CD4-positive, alpha-beta T cell (primary cell): ENCODE measurements around the gene GRIA1. TPM values are rescaled to one million over a fixed set of nuclear protein-coding genes. Genes with fewer than 3 reads are reported as not detected.

Experiments
- ATAC-seq: fragments of 200-7000 bp; cut with Tn5 transposase; one replicate; pipeline ENCODE4 v1.10.0; 2022; ENCODE audit warnings: mild to moderate bottlenecking; ENCODE audit not compliant: poor library complexity
- CTCF ChIA-PET: fragments of 350-600 bp; sonication (Branson Sonifier 250); formaldehyde crosslinking; loops from one replicate; lab custom pipeline; 2021; ENCODE audit warnings: antibody characterized with exemption, inconsistent platforms; lab: Charles Lee
- POLR2A ChIA-PET: fragments of 350-600 bp; sonication (Branson Sonifier 250); formaldehyde crosslinking; loops from one replicate; lab custom pipeline; 2021; ENCODE audit warnings: antibody characterized with exemption, inconsistent platforms; lab: Charles Lee
- DNase-seq, 14 experiments: peaks; one replicate each; pipeline ENCODE4 v3.0.0-alpha.2; 2013 to 2020; ENCODE audit warnings: mixed read lengths in 2 of 14
- H3K27ac ChIP-seq, 2 donors: one replicate each; pipeline versions ENCODE4 v1.5.1 to v1.7.0; 2013; ENCODE audit warnings: low read length in 2 of 2, low read depth in 1 of 2, mild to moderate bottlenecking in 1 of 2
- H3K27me3 ChIP-seq, 2 experiments: 1 replicate in 1 of 2; 2 replicates in 1 of 2; pipeline versions ENCODE4 v1.6.1 to v1.7.0; 2013; ENCODE audit warnings: low read length in 2 of 2, control low read depth in 1 of 2, mild to moderate bottlenecking in 1 of 2, moderate library complexity in 1 of 2; ENCODE audit not compliant: insufficient read depth in 2 of 2, control insufficient read depth in 1 of 2
- H3K36me3 ChIP-seq: one replicate; pipeline ENCODE4 v1.6.1; 2013; ENCODE audit warnings: low read length, control low read depth; ENCODE audit not compliant: insufficient read depth
- H3K4me1 ChIP-seq: one replicate; pipeline ENCODE4 v1.6.1; 2013; ENCODE audit warnings: low read length, control low read depth; ENCODE audit not compliant: insufficient read depth
- H3K4me3 ChIP-seq: one replicate; pipeline ENCODE4 v1.5.1; 2013; ENCODE audit warnings: mild to moderate bottlenecking, low read length, moderate library complexity
- H3K9me3 ChIP-seq, 2 experiments: 1 replicate in 1 of 2; 2 replicates in 1 of 2; pipeline versions ENCODE4 v1.6.1 to v1.7.0; 2013; ENCODE audit warnings: low read length in 2 of 2, mild to moderate bottlenecking in 2 of 2, control low read depth in 1 of 2, moderate library complexity in 1 of 2; ENCODE audit not compliant: control insufficient read depth in 1 of 2, insufficient read depth in 1 of 2
- H3K27ac Mint-ChIP-seq: one replicate; pipeline ENCODE4 v1.8.0; 2020; ENCODE audit warnings: mixed read lengths
- H3K27me3 Mint-ChIP-seq: one replicate; pipeline ENCODE4 v1.8.0; 2021; ENCODE audit warnings: mixed read lengths
- H3K36me3 Mint-ChIP-seq: one replicate; pipeline ENCODE4 v1.8.0; 2021; ENCODE audit warnings: low read depth, mixed read lengths
- H3K4me1 Mint-ChIP-seq: one replicate; pipeline ENCODE4 v1.8.0; 2021; ENCODE audit warnings: low read depth, mixed read lengths
- H3K4me3 Mint-ChIP-seq: one replicate; pipeline ENCODE4 v1.8.0; 2020; ENCODE audit warnings: mild to moderate bottlenecking, mixed read lengths
- H3K9me3 Mint-ChIP-seq: one replicate; pipeline ENCODE4 v1.8.0; 2020; ENCODE audit warnings: mixed read lengths
- intact Hi-C, 2 experiments: fragments of 100-400 bp; cut with DNase I in 1 of 2; cut with micrococcal nuclease in 1 of 2; formaldehyde crosslinking; loops; one replicate each; pipeline versions ENCODE4 v1.15.1 to v1.9.0; 2023 to 2025; cut with DNase I, micrococcal nuclease
- total RNA-seq, 174 experiments: library from RNA in 2 of 174; stranded (reverse) in 2 of 174; gene quantifications; one replicate each; pipeline ENCODE4 v1.2.3 and lab custom pipeline; 2021 to 2026
- TF ChIP-seq, protein P1 (sequence below): fragments of 200-600 bp; IDR thresholded peaks from one replicate; pipeline ENCODE4 v1.8.0; 2022; ENCODE audit warnings: antibody characterized with exemption, mild to moderate bottlenecking

GRIA1 gene
- total RNA-seq, 2 experiments from 2014 or later = not detected

DNA sequence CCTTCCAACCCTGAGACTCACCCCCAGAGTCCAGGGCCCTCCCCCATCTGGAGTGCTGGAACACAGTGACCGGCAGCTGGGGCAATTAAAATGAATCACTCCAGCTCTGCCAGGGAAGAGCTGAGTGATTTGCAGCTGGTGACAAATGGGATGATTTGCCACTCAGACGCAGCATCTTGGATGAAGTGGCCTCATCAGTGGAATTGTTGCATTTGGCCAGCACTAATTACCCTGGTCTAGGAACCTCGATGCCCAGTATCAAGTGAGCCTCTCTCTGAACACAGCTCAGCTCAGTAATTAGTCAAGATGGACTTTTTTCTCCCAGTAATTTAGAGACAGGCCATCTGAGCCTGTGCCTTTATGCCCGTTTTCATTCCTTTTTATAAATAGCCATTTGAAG, 259.5 kb downstream of the GRIA1 start:
- ChIA-PET POLR2A (no interaction called here), CTCF (interaction anchor here (0.5 kb wide), 1 partner anchor 13 kb away, joined by 5 read pairs; no protein-coding TSS in a partner anchor)
- no peaks in the 10 kb centered on the region for H3K4me1 ChIP-seq
- Mint-ChIP-seq H3K27ac (no peak overlapping the region), H3K4me3 (no peak overlapping the region), H3K9me3 (peaks cover 4% of the 10 kb centered on the region), H3K4me1 (no peaks in the 10 kb centered on the region), H3K36me3 (no peaks in the 10 kb centered on the region), H3K27me3 (peaks cover 5% of the 10 kb centered on the region)
- H3K27ac ChIP-seq = no peak overlapping the region
- DNase-seq (no peak), ATAC-seq (no peak)
- H3K9me3 ChIP-seq = no peaks in the 10 kb centered on the region
- no peak overlapping the region for H3K4me3 ChIP-seq
- intact Hi-C loops = no loop called here
- peaks cover 0 to 3% of the 10 kb centered on the region in 2 experiments for H3K27me3 ChIP-seq
- H3K36me3 ChIP-seq = no peaks in the 10 kb centered on the region
- TF ChIP-seq, protein P1, sequence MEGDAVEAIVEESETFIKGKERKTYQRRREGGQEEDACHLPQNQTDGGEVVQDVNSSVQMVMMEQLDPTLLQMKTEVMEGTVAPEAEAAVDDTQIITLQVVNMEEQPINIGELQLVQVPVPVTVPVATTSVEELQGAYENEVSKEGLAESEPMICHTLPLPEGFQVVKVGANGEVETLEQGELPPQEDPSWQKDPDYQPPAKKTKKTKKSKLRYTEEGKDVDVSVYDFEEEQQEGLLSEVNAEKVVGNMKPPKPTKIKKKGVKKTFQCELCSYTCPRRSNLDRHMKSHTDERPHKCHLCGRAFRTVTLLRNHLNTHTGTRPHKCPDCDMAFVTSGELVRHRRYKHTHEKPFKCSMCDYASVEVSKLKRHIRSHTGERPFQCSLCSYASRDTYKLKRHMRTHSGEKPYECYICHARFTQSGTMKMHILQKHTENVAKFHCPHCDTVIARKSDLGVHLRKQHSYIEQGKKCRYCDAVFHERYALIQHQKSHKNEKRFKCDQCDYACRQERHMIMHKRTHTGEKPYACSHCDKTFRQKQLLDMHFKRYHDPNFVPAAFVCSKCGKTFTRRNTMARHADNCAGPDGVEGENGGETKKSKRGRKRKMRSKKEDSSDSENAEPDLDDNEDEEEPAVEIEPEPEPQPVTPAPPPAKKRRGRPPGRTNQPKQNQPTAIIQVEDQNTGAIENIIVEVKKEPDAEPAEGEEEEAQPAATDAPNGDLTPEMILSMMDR = no peak

DNA sequence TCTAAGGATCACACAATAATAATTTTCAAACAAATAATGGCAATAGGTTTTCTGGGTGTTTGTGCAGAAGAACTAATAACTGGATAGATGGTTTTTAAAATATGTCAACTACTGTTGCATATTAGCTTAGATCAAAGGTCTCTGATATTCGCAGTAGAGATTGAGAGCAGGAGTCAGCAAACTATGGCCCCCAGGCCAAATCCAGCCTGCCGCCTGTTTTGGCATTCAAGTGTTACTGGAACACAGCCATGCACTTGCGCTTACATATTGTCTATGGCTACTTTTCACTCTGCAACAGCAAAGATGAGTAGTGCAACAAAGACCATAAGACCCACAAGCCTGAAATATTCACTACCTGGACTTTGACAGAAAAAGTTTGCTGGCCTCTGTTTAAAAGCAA, 260.8 kb downstream of the GRIA1 start:
- POLR2A ChIA-PET = no interaction called here
- no peak overlapping the region for H3K27ac Mint-ChIP-seq
- CTCF ChIA-PET = no interaction called here
- no peaks in the 10 kb centered on the region for H3K36me3 Mint-ChIP-seq
- no peak overlapping the region for H3K4me3 Mint-ChIP-seq
- Histone ChIP-seq H3K36me3 (no peaks in the 10 kb centered on the region), H3K4me1 (no peaks in the 10 kb centered on the region), H3K27ac (no peak overlapping the region), H3K27me3 (peaks cover 0 to 3% of the 10 kb centered on the region in 2 experiments), H3K9me3 (peaks cover 0 to 5% of the 10 kb centered on the region in 2 experiments), H3K4me3 (no peak overlapping the region)
- TF ChIP-seq, protein P1 = no peak
- intact Hi-C loops = no loop called here
- H3K9me3 Mint-ChIP-seq = peaks cover 4% of the 10 kb centered on the region
- no peaks in the 10 kb centered on the region for H3K4me1 Mint-ChIP-seq
- no peak for DNase-seq
- no peak for ATAC-seq
- H3K27me3 Mint-ChIP-seq = peaks cover 5% of the 10 kb centered on the region

DNA sequence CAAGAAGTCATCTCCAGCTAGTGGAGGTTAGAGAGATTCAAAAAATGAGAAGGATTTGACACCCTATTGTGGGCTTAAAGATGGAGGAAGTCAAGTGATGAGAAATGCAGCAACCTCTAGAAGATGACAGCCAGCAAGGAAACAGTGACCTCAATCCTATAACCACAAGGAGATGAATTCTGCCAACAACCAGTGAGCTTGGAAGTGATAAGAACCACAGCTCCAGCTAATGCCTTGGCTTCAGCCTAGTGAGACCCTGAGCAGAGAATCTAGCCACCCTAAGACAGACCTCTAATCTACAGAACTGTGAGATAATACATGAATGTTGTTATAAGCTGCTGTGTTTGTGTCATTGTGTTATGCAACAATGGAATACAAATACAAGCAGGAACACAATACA, 262.4 kb downstream of the GRIA1 start:
- TF ChIP-seq, protein P1 = no peak

More for the DNA sequence above, 262.4 kb downstream of the GRIA1 start:
- ATAC-seq (no peak), DNase-seq (no peak)
- CTCF ChIA-PET = no interaction called here
- Histone ChIP-seq H3K27me3 (no peaks in the 10 kb centered on the region), H3K9me3 (peaks cover 0 to 5% of the 10 kb centered on the region in 2 experiments), H3K4me1 (no peaks in the 10 kb centered on the region), H3K36me3 (no peaks in the 10 kb centered on the region), H3K4me3 (no peak overlapping the region), H3K27ac (no peak overlapping the region)
- no peak overlapping the region for H3K27ac Mint-ChIP-seq
- peaks cover 5% of the 10 kb centered on the region for H3K27me3 Mint-ChIP-seq
- intact Hi-C loops = no loop called here
- H3K4me3 Mint-ChIP-seq = no peak overlapping the region
- H3K9me3 Mint-ChIP-seq = peaks cover 8% of the 10 kb centered on the region
- POLR2A ChIA-PET = no interaction called here
- H3K36me3 Mint-ChIP-seq = no peaks in the 10 kb centered on the region
- no peaks in the 10 kb centered on the region for H3K4me1 Mint-ChIP-seq
